ENCODE measurements around the gene PGAP1. TPM values are rescaled to one million over a fixed set of nuclear protein-coding genes. Genes with fewer than 3 reads are reported as not detected.

The PGAP1 gene
- total and polyA plus RNA-seq, 8 donors = 0.56 to 56.9 (median 3.1) TPM

GRCh38 chr2:196804381-196804780 lies 122.1 kb downstream of the PGAP1 start:
- intact Hi-C loops (cut with DNase I; ENCODE audit: low total_unique reads) = no loop called here
- no peak overlapping the region for H3K4me3 ChIP-seq
- H3K27me3 ChIP-seq = peaks cover 0 to 25% (median 0%) of the 10 kb centered on the region in 3 donors
- H3K36me3 ChIP-seq = no peaks in the 10 kb centered on the region
- WGBS, 5 donors = 35 to 71% (median 69%) methylated on average over 1 of the region's 1 CpG
- no peak overlapping the region for H3K27ac ChIP-seq
- H3K4me1 ChIP-seq = peaks cover 0 to 7% (median 7%) of the 10 kb centered on the region in 4 donors
- no peaks in the 10 kb centered on the region for H3K9me3 ChIP-seq
- DNase-seq = no peak
- TF ChIP-seq POLR2A (IDR thresholded peaks at IDR 0.05) (no peak), CTCF (IDR thresholded peaks at IDR 0.05) (no peak), POLR2AphosphoS5 (IDR thresholded peaks at IDR 0.05) (no peak)

DNA sequence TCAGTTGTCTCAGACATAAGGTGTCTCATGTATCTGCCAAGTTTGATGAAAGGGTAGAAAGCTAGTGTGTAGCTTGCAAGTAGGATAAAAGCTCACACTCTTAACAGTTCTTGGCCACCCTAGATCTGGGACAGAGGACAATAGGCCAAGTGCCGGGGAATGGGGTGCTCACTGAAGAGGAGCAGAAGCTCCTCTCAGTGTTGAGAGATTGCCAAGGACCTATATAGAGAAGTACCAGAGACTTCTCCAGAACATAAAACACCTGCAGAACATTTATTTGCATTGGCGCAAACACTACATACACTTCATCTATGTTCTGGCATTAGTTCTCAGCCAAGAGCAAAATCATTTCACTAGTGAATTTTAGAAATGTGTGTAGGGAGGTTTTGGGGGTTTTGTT lies 124.1 kb downstream of the PGAP1 start:
- intact Hi-C loops (cut with DNase I; ENCODE audit: low total_unique reads) = no loop called here
- no peak overlapping the region for H3K4me3 ChIP-seq
- H3K4me1 ChIP-seq = peaks cover 4 to 24% (median 23%) of the 10 kb centered on the region in 4 donors
- peak in 1 of 2 donors; percentile 20 for DNase-seq
- TF ChIP-seq CTCF (IDR thresholded peaks at IDR 0.05) (no peak), EP300 (IDR thresholded peaks at IDR 0.05) (no peak), POLR2A (IDR thresholded peaks at IDR 0.05) (no peak), POLR2AphosphoS5 (IDR thresholded peaks at IDR 0.05) (no peak)
- H3K9me3 ChIP-seq = no peaks in the 10 kb centered on the region
- H3K27me3 ChIP-seq = peaks cover 0 to 25% (median 0%) of the 10 kb centered on the region in 3 donors
- WGBS, 5 donors = 84 to 94% (median 91%) methylated on average over 2 of the region's 2 CpGs
- H3K27ac ChIP-seq = no peak overlapping the region
- peaks cover 0 to 4% (median under 1%) of the 10 kb centered on the region in 4 donors for H3K36me3 ChIP-seq

DNA sequence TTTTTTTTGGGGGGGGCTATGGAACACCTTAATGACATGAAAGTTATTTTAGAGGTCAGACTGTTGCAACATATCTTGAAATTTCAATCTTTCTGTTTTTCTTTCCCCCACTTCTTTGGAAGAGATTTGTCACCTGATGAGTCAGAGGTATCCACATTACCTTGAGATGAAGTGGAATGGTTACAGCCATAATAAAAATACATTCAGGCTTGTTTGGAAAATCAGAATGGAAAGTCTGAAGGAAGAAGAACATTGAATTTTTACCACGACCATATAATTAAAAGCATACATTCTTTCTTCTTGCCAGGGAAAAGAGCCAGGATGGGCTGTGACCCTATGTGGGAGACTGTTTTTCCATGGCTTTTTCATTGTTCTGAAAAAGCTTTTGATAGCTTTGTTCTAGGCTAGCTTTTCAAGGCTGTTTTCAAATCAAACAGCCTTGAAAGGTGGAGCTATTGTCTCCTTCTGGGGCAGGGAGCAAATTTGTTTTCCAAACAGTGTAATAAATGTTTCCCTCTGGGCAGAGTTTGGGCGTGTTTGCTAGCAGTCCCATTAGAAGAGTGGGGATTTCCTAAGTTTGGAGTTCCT lies 124.7 kb downstream of the PGAP1 start:
- intact Hi-C loops (cut with DNase I; ENCODE audit: low total_unique reads) = no loop called here

GRCh38 chr2:196798980-196799379 lies 127.5 kb downstream of the PGAP1 start:
- peak overlapping the region; percentile 71 to 81 (median 80) for H3K4me3 ChIP-seq
- intact Hi-C loops (cut with DNase I; ENCODE audit: low total_unique reads) = no loop called here
- no peaks in the 10 kb centered on the region for H3K9me3 ChIP-seq
- peaks cover 0 to 20% (median 0%) of the 10 kb centered on the region in 3 donors for H3K27me3 ChIP-seq
- DNase-seq = no peak
- WGBS, 5 donors = 6 to 9% (median 7%) methylated on average over 10 of the region's 10 CpGs
- peak overlapping the region; percentile 73 to 86 (median 80) for H3K27ac ChIP-seq
- TF ChIP-seq POLR2A (IDR thresholded peaks at IDR 0.05) (no peak), POLR2AphosphoS5 (IDR thresholded peaks at IDR 0.05) (no peak), CTCF (IDR thresholded peaks at IDR 0.05) (no peak), EP300 (IDR thresholded peaks at IDR 0.05) (no peak)
- H3K36me3 ChIP-seq = peaks cover 2 to 38% (median 35%) of the 10 kb centered on the region in 4 donors
- H3K4me1 ChIP-seq = peaks cover 4 to 41% (median 32%) of the 10 kb centered on the region in 4 donors

More for the DNA sequence above, 124.7 kb downstream of the PGAP1 start:
- WGBS, 5 donors = 15 to 39% (median 29%) methylated on average over 2 of the region's 2 CpGs
- Histone ChIP-seq H3K4me3 (no peak overlapping the region), H3K36me3 (peaks cover 0 to 10% (median 7%) of the 10 kb centered on the region in 4 donors), H3K4me1 (peaks cover 4 to 30% (median 26%) of the 10 kb centered on the region in 4 donors), H3K27me3 (peaks cover 0 to 25% (median 0%) of the 10 kb centered on the region in 3 donors), H3K9me3 (no peaks in the 10 kb centered on the region), H3K27ac (no peak overlapping the region)
- TF ChIP-seq POLR2AphosphoS5 (IDR thresholded peaks at IDR 0.05) (no peak), EP300 (IDR thresholded peaks at IDR 0.05) (no peak), CTCF (IDR thresholded peaks at IDR 0.05) (no peak), POLR2A (IDR thresholded peaks at IDR 0.05) (no peak)
- peak in 1 of 2 donors; percentile 45 for DNase-seq
